ENCODE data around the gene SH3RF3.
A peak's percentile ranks its signal among the peaks of the same experiment; 100 is the strongest.

Gene SH3RF3

DNA sequence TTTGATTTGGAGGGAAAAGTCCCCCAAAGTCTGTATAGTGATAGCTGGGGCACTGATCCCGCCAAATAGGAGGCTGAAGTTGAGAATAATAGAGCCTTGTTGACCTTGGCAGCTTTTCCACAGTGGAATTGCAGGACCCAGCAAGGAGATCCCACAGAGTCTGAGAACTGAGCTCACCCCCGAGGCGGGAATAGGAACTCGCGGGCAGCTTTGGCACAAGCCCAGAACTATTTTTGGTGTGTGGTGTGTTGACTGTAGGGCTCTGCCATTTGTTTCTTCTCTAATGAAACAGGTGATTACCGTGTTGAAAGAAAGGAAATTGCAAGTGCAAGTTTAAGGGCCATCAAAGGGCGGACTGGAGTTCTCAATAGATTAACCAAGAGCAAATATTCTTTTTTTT lies 34.0 kb downstream of the SH3RF3 start:
- H3K4me3 ChIP-seq (ENCODE audit: low read depth, low read length), result no peak overlapping the region
- DNase-seq (ENCODE audit: low read depth), result no peak
- TF ChIP-seq, protein P1, sequence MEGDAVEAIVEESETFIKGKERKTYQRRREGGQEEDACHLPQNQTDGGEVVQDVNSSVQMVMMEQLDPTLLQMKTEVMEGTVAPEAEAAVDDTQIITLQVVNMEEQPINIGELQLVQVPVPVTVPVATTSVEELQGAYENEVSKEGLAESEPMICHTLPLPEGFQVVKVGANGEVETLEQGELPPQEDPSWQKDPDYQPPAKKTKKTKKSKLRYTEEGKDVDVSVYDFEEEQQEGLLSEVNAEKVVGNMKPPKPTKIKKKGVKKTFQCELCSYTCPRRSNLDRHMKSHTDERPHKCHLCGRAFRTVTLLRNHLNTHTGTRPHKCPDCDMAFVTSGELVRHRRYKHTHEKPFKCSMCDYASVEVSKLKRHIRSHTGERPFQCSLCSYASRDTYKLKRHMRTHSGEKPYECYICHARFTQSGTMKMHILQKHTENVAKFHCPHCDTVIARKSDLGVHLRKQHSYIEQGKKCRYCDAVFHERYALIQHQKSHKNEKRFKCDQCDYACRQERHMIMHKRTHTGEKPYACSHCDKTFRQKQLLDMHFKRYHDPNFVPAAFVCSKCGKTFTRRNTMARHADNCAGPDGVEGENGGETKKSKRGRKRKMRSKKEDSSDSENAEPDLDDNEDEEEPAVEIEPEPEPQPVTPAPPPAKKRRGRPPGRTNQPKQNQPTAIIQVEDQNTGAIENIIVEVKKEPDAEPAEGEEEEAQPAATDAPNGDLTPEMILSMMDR (IDR thresholded peaks at IDR 0.05; ENCODE audit: control insufficient read depth, extremely low read depth, insufficient read depth), result no peak

DNA sequence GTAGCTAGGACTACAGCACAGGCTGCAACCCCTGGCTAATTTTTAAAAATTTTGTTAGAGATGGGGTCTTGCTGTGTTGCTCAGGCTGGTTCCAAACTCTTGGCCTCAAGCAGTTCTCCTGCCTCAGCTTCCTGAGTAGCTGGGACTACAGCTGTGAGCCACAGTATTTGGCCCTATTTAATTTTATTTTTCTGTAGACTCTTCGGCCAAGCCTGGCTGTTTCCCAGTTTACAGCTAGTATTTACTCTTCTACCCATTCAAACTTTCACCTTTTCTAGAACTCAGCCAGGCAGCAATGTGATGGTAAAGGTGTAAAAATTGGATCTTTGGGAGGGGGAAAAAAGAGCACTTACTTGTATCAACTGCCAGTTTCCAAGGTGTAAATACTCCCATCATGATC lies 35.3 kb downstream of the SH3RF3 start:
- H3K4me3 ChIP-seq (ENCODE audit: low read depth, low read length), result no peak overlapping the region
- TF ChIP-seq, protein P1 (IDR thresholded peaks at IDR 0.05; ENCODE audit: control insufficient read depth, extremely low read depth, insufficient read depth), result no peak
- no peak for DNase-seq (ENCODE audit: low read depth)

DNA sequence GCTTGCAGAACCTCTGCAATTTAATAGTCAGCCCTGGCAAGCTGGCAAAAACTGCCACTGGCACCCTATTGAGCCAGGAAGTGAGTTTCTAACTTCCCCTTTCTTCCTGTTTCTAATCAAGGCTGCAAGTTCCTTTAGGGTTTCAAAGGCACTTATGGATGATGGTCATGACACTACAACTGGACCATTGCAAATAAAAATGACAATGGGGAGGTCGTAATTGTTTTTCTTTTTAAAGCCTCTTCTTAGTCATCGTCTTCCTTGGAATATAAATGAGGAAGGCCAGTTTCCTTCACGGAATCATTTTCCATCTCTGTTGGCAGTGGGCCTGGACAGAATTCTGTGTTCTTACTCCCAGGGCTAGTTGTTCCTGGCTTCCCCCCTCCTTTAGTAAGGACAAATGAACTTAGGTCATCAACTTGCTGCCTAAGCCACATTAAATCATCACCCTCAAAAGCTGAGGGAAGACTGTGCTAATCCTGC lies 35.8 kb downstream of the SH3RF3 start:
- H3K4me3 ChIP-seq (ENCODE audit: low read depth, low read length), result no peak overlapping the region
- TF ChIP-seq, protein P1 (IDR thresholded peaks at IDR 0.05; ENCODE audit: control insufficient read depth, extremely low read depth, insufficient read depth), result no peak
- peak; percentile 8 for DNase-seq (ENCODE audit: low read depth)

DNA sequence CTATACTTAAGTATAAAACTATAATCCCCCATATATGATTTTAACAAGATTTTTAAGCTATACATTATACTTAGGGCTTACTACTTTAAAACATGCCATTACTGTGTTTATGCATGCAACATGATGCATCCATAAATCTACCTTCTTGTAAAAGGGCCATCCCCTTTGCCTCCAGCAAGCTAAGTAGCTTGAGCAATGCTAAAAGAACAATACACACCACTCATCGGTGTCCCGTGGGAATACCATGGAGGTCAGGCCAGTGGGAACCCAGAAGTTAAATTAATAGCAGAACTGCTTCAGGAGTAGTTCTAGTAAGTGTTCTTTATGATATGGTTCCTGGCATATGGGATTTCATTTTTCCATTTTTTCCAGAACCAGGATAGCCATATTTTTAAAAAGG lies 37.8 kb downstream of the SH3RF3 start:
- no peak overlapping the region for H3K4me3 ChIP-seq (ENCODE audit: low read depth, low read length)
- TF ChIP-seq, protein P1 (IDR thresholded peaks at IDR 0.05; ENCODE audit: control insufficient read depth, extremely low read depth, insufficient read depth), result no peak

DNA sequence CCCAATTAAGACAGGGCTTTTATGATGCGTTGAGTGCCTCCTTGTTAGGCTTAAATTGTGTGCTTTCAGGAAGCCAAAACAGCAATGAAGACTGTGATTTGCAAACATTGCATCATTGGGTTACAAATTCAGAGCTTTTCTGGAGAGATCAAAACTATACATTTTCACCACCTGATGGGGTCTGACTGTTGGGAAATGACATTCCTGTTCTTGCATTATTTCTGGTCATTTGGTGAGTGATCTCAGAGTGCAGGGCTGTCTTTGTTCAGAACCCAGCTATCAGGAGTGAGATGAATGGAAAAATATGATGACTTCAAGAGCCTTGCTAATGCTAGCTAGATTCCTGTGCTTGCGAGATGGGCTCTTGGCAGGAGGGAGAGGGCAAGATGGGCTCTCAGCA lies 39.1 kb downstream of the SH3RF3 start:
- no peak for DNase-seq (ENCODE audit: low read depth)
- TF ChIP-seq, protein P1 (IDR thresholded peaks at IDR 0.05; ENCODE audit: control insufficient read depth, extremely low read depth, insufficient read depth), result no peak

More for the DNA sequence above, 37.8 kb downstream of the SH3RF3 start:
- DNase-seq (ENCODE audit: low read depth), result no peak

DNA sequence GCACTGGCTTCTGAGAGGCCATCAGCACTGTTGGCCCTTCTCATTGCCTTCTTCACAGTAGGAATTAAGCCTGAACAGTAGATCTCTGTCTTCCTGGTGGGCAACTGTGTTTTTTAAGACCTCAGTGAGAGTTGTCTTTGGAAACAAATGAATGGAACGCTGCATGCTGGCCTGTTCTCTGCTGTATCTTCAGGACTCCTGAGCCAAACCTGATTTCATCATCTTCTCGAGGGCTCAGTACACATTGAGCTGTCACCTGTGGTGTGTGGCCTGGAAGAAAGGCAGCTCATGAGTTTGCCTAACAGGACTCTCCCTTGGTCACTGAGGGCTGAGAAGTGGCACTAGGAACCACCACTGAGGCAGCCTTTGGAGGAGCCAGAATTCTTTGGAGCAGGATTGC lies 39.7 kb downstream of the SH3RF3 start:
- TF ChIP-seq, protein P1 (IDR thresholded peaks at IDR 0.05; ENCODE audit: control insufficient read depth, extremely low read depth, insufficient read depth), result no peak
- H3K4me3 ChIP-seq (ENCODE audit: low read depth, low read length), result no peak overlapping the region
- no peak for DNase-seq (ENCODE audit: low read depth)

More for the DNA sequence above, 39.1 kb downstream of the SH3RF3 start:
- H3K4me3 ChIP-seq (ENCODE audit: low read depth, low read length), result no peak overlapping the region

DNA sequence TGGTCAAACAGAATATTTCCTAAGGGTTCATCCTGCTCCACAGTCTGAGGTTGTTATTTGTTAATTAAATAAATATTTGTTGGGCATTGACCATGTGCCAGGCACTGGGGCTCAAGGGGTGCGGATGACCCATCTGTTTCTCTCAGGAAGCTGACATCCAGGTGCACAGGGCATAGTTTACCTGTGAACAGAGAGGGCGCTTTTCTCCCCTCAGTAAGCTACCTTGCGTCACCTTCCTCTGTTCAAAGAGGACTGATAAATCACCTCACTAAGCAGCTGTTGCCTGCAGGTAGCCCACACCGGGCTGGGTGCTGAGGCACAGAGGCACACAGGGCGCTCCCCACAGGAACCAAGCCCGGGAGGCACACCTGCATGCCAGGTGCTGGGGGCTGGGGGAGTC lies 41.6 kb downstream of the SH3RF3 start:
- no peak overlapping the region for H3K4me3 ChIP-seq (ENCODE audit: low read depth, low read length)
- TF ChIP-seq, protein P1 (IDR thresholded peaks at IDR 0.05; ENCODE audit: control insufficient read depth, extremely low read depth, insufficient read depth), result no peak
- no peak for DNase-seq (ENCODE audit: low read depth)
